Testis (tissue), 3 donors: ENCODE results near the gene PBX4. TPM values are rescaled to one million over a fixed set of nuclear protein-coding genes. Genes with fewer than 3 reads are reported as not detected.

ENCODE experiments used
- DNase-seq: peaks from one replicate; pipeline ENCODE4 v3.0.0-alpha.2; 2019
- H3K27ac ChIP-seq, 2 donors: fragments of 200-600 bp; sonication (generic); one replicate each; pipeline ENCODE4 v1.5.1; 2019
- H3K27me3 ChIP-seq: fragments of 200-600 bp; sonication (generic); one replicate; pipeline ENCODE4 v1.5.1; 2019
- H3K36me3 ChIP-seq: fragments of 200-600 bp; sonication (generic); one replicate; pipeline ENCODE4 v1.5.1; 2017; ENCODE audit warnings: low read depth; ENCODE audit errors: missing control alignments
- H3K4me1 ChIP-seq: fragments of 200-600 bp; sonication (generic); one replicate; pipeline ENCODE4 v1.5.1; 2019
- H3K4me3 ChIP-seq, 2 donors: fragments of 200-600 bp; sonication (generic); one replicate each; pipeline ENCODE4 v1.5.1; 2017 to 2019
- H3K9me3 ChIP-seq: fragments of 200-600 bp; sonication (generic); one replicate; pipeline ENCODE4 v1.5.1; 2017
- CTCF ChIP-seq, 3 experiments: fragments of 450-650 bp in 2 of 3; fragments of 200-600 bp in 1 of 3; sonication (generic) in 1 of 3; IDR thresholded peaks; one replicate each; pipeline ENCODE4 v1.5.1; 2016 to 2019; ENCODE audit warnings: antibody characterized with exemption in 3 of 3, mild to moderate bottlenecking in 2 of 3, moderate library complexity in 1 of 3
- POLR2A ChIP-seq: fragments of 450-650 bp; IDR thresholded peaks from one replicate; pipeline ENCODE4 v1.6.1; 2017; ENCODE audit warnings: antibody characterized with exemption, mild to moderate bottlenecking, moderate library complexity
- WGBS, 2 donors: methylation state at CpG; one replicate each; pipeline ENCODE4 v1.1.5; 2018; 5-methylcytosine and 5-hydroxymethylcytosine counted together
- intact Hi-C: fragments of 100-400 bp; cut with DNase I; formaldehyde crosslinking; loops from one replicate; pipeline ENCODE4 v1.15.1; 2023; ENCODE audit warnings: low total_unique reads
- polyA plus RNA-seq: library from polyadenylated mRNA; stranded (reverse); fragments of 350-450 nt; fragmentation: Illumina TruSeq; extraction: RNeasy Lipid Tissue Mini Kit (QIAGEN cat#74804); gene quantifications from one replicate; pipeline ENCODE4 v1.2.3, GENCODE V29; 2014; ENCODE audit warnings: low read depth, low replicate concordance; ENCODE audit not compliant: insufficient read depth
- total RNA-seq, 2 donors: library from RNA; depleted of rRNA; stranded (reverse); fragments of >200 nt; gene quantifications; one replicate each; pipeline ENCODE4 v1.2.3, GENCODE V29; 2016

Gene PBX4
- total and polyA plus RNA-seq, 3 donors from 2014 or later, result 16.2 to 28.3 (median 18.0) TPM

- Histone ChIP-seq H3K27me3 (no peaks in the 10 kb centered on the region), H3K4me3 (no peak overlapping the region), H3K36me3 (no peaks in the 10 kb centered on the region), H3K27ac (no peak overlapping the region), H3K9me3 (no peaks in the 10 kb centered on the region), H3K4me1 (no peaks in the 10 kb centered on the region)
- WGBS, 2 donors, result 73 to 78% methylated on average over 7 to 10 of the region's 10 CpGs
- intact Hi-C loops, result no loop called here
- no peak for DNase-seq
- no peak for TF ChIP-seq CTCF (IDR thresholded peaks at IDR 0.05)
- no peak for TF ChIP-seq POLR2A
These were observed 67.3 kb downstream of the PBX4 start for GRCh38 chr19:19550972-19551852.

- intact Hi-C loops, result no loop called here
- Histone ChIP-seq H3K27ac (no peak overlapping the region), H3K36me3 (no peaks in the 10 kb centered on the region), H3K9me3 (no peaks in the 10 kb centered on the region), H3K4me1 (no peaks in the 10 kb centered on the region), H3K27me3 (no peaks in the 10 kb centered on the region), H3K4me3 (no peak overlapping the region)
- DNase-seq, result no peak
- TF ChIP-seq CTCF (IDR thresholded peaks at IDR 0.05), result no peak
- TF ChIP-seq POLR2A, result no peak
- 24% methylated on average over 8 of the region's 8 CpGs; no CpG with 5 or more reads in 1 of the 2 donors for WGBS, 2 donors
These were observed 68.0 kb downstream of the PBX4 start for GRCh38 chr19:19550485-19550929.

GRCh38 chr19:19549804-19550464 is 68.6 kb downstream of the PBX4 start:
- DNase-seq, result no peak
- no peak for TF ChIP-seq POLR2A
- H3K9me3 ChIP-seq, result no peaks in the 10 kb centered on the region
- WGBS, 2 donors, result 63 to 82% methylated on average over 12 to 23 of the region's 23 CpGs
- H3K36me3 ChIP-seq, result no peaks in the 10 kb centered on the region
- H3K4me1 ChIP-seq, result no peaks in the 10 kb centered on the region
- no peak overlapping the region for H3K4me3 ChIP-seq
- H3K27me3 ChIP-seq, result no peaks in the 10 kb centered on the region
- H3K27ac ChIP-seq, result no peak overlapping the region
- intact Hi-C loops, result no loop called here

- intact Hi-C loops, result no loop called here
- H3K27me3 ChIP-seq, result no peaks in the 10 kb centered on the region
- DNase-seq, result no peak
- H3K27ac ChIP-seq, result no peak overlapping the region
- no peak overlapping the region for H3K4me3 ChIP-seq
- 75 to 81% methylated on average over 13 of the region's 13 CpGs for WGBS, 2 donors
- H3K9me3 ChIP-seq, result no peaks in the 10 kb centered on the region
- H3K4me1 ChIP-seq, result no peaks in the 10 kb centered on the region
- TF ChIP-seq CTCF (IDR thresholded peaks at IDR 0.05) (no peak), POLR2A (no peak)
- no peaks in the 10 kb centered on the region for H3K36me3 ChIP-seq
These were observed 69.3 kb downstream of the PBX4 start for GRCh38 chr19:19548915-19549759.
